Measurements from ENCODE around the gene RASSF6. TPM values are rescaled to one million over a fixed set of nuclear protein-coding genes. Genes with fewer than 3 reads are reported as not detected.

Gene RASSF6
- total RNA-seq, 2 experiments from 2014 or later = 48.3 to 62.2 TPM

DNA sequence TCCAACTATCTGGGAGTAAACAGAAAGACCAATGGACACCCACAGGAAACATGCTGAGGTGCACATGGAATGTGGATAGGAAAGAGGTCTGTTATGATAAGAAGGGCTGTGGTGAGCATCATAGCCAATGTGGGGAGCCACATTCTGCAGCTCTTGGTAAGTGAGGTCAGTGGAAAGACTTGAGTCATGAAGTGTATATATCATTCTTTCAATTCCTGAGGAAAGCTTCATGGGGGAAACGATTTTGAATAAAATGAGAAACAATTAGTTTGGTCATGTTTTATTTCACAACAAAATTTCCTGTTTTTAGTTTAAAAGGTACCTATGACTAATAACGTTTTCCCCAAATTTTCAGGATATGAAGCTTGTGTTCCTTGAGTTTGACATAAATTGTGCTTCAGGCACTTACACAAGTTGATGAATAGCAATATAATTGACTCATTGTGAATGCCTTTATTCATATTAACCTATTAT is 41.4 kb upstream of the RASSF6 start:
- Histone ChIP-seq H4K20me1 (ENCODE audit: insufficient read depth, low read length) (no peaks in the 10 kb centered on the region), H3K79me2 (ENCODE audit: insufficient read depth, low read depth, low read length) (no peaks in the 10 kb centered on the region), H3K9me3 (ENCODE audit: low read length) (no peaks in the 10 kb centered on the region), H3K4me3 (ENCODE audit: low read depth, low read length, poor library complexity, severe bottlenecking) (no peak overlapping the region), H3K4me1 (ENCODE audit: insufficient read depth, low read length, poor library complexity, severe bottlenecking) (peaks cover 7% of the 10 kb centered on the region), H3K36me3 (ENCODE audit: insufficient read depth, low read length) (no peaks in the 10 kb centered on the region), H3K4me2 (ENCODE audit: low read length) (no peak overlapping the region), H2AFZ (ENCODE audit: low read length) (peak overlapping the region; percentile 79; the same call in 1 of the 2 replicates), H3K9me2 (ENCODE audit: insufficient read depth, low read length) (no peaks in the 10 kb centered on the region), H3K27ac (ENCODE audit: low read depth, low read length, poor library complexity, severe bottlenecking) (no peak overlapping the region)
- ChIA-PET CTCF (ENCODE audit: unreplicated experiment) (interaction anchor here (1.1 kb wide), 1 partner anchor 86 kb away, joined by 4 read pairs; no protein-coding TSS in a partner anchor), POLR2A (interaction anchor here (0.6 to 0.9 kb wide), 7 partner anchors 8 to 98 kb away, joined by 3 to 5 read pairs (median 3); no protein-coding TSS in a partner anchor)
- no TSS peak for BruUV-seq (replicated peaks)
- DNase-seq (ENCODE audit: low spot score) = no peak
- TF ChIP-seq, protein P1, sequence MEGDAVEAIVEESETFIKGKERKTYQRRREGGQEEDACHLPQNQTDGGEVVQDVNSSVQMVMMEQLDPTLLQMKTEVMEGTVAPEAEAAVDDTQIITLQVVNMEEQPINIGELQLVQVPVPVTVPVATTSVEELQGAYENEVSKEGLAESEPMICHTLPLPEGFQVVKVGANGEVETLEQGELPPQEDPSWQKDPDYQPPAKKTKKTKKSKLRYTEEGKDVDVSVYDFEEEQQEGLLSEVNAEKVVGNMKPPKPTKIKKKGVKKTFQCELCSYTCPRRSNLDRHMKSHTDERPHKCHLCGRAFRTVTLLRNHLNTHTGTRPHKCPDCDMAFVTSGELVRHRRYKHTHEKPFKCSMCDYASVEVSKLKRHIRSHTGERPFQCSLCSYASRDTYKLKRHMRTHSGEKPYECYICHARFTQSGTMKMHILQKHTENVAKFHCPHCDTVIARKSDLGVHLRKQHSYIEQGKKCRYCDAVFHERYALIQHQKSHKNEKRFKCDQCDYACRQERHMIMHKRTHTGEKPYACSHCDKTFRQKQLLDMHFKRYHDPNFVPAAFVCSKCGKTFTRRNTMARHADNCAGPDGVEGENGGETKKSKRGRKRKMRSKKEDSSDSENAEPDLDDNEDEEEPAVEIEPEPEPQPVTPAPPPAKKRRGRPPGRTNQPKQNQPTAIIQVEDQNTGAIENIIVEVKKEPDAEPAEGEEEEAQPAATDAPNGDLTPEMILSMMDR (conservative IDR thresholded peaks at IDR 0.05; ENCODE audit: low read length) = no peak
- no peak for TF ChIP-seq EZH2phosphoT487 (IDR thresholded peaks at IDR 0.05; ENCODE audit: borderline replicate concordance, low read depth, low read length)
- intact Hi-C loops (cut with micrococcal nuclease; ENCODE audit: unreplicated experiment) = no loop called here

DNA sequence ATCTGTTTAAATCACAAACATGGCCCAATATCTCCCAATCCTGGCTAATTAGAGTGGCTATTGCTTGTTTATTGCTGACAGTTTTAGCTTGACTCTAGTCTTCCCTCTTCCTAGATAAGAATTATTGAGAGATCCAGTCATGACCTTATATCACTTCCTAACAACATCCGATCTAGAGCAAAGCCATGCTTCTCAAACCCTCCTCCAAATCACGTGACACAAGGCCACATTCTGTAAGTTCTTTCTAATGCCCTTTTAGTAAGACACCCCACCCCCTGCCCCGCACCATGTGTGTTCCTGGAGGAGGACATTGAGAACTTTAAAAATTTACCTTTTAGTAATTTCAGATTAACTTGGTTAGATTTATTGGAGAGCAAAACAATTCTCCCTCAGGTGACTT is 40.6 kb upstream of the RASSF6 start:
- POLR2A ChIA-PET = no interaction called here
- no peak for DNase-seq (ENCODE audit: low spot score)
- BruUV-seq (replicated peaks) = no TSS peak
- H3K79me2 ChIP-seq (ENCODE audit: insufficient read depth, low read depth, low read length) = no peaks in the 10 kb centered on the region
- no peaks in the 10 kb centered on the region for H3K36me3 ChIP-seq (ENCODE audit: insufficient read depth, low read length)
- TF ChIP-seq EZH2phosphoT487 (IDR thresholded peaks at IDR 0.05; ENCODE audit: borderline replicate concordance, low read depth, low read length) = no peak
- TF ChIP-seq, protein P1 (conservative IDR thresholded peaks at IDR 0.05; ENCODE audit: low read length) = no peak
- H2AFZ ChIP-seq (ENCODE audit: low read length) = no peak overlapping the region
- intact Hi-C loops (cut with micrococcal nuclease; ENCODE audit: unreplicated experiment) = no loop called here
- H3K4me1 ChIP-seq (ENCODE audit: insufficient read depth, low read length, poor library complexity, severe bottlenecking) = peaks cover 7% of the 10 kb centered on the region
- no peak overlapping the region for H3K27ac ChIP-seq (ENCODE audit: low read depth, low read length, poor library complexity, severe bottlenecking)
- H3K4me3 ChIP-seq (ENCODE audit: low read depth, low read length, poor library complexity, severe bottlenecking) = no peak overlapping the region
- CTCF ChIA-PET (ENCODE audit: unreplicated experiment) = interaction anchor here (0.9 kb wide), 1 partner anchor 86 kb away, joined by 3 read pairs; no protein-coding TSS in a partner anchor
- H3K9me2 ChIP-seq (ENCODE audit: insufficient read depth, low read length) = no peaks in the 10 kb centered on the region
- H3K9me3 ChIP-seq (ENCODE audit: low read length) = no peaks in the 10 kb centered on the region
- H4K20me1 ChIP-seq (ENCODE audit: insufficient read depth, low read length) = no peaks in the 10 kb centered on the region
- no peak overlapping the region for H3K4me2 ChIP-seq (ENCODE audit: low read length)

DNA sequence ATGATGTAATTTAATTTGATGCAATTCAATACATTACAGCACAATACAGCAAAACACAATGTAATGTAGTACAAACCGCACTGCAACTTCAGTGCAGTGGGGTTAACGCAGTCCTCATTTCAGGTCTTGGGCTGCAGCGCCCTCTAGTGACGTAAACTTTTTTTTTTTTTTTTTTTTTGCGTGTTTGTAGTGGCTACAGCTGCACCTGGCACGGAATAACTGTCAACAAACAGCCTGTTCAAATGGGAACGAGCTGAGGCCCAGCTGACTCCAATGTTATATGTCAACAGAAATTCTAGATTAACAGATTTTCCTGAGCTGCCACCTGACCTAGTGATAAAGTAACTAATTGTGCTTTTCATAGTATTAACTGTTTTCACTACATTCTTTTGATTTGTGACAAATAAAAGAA is 33.5 kb upstream of the RASSF6 start:
- H3K9me3 ChIP-seq (ENCODE audit: low read length) = peaks cover 10% of the 10 kb centered on the region; the same call in 1 of the 2 replicates
- ChIA-PET POLR2A (interaction anchor here (0.6 to 4.3 kb wide), 20 partner anchors 8 to 548 kb away, joined by 3 to 41 read pairs (median 4); partner anchors contain the start of gene RASSF6), CTCF (ENCODE audit: unreplicated experiment) (interaction anchor here (0.7 to 3.6 kb wide), 11 partner anchors 10 to 313 kb away, joined by 3 to 35 read pairs (median 5); no protein-coding TSS in a partner anchor)
- no peaks in the 10 kb centered on the region for H3K79me2 ChIP-seq (ENCODE audit: insufficient read depth, low read depth, low read length)
- TF ChIP-seq, protein P1 (conservative IDR thresholded peaks at IDR 0.05; ENCODE audit: low read length) = peak; percentile 90
- no peak for TF ChIP-seq EZH2phosphoT487 (IDR thresholded peaks at IDR 0.05; ENCODE audit: borderline replicate concordance, low read depth, low read length)
- peak overlapping the region; percentile 62 for H3K4me2 ChIP-seq (ENCODE audit: low read length)
- no peak overlapping the region for H3K4me3 ChIP-seq (ENCODE audit: low read depth, low read length, poor library complexity, severe bottlenecking)
- peaks cover 12% of the 10 kb centered on the region for H3K36me3 ChIP-seq (ENCODE audit: insufficient read depth, low read length)
- BruUV-seq (replicated peaks) = no TSS peak
- H3K27ac ChIP-seq (ENCODE audit: low read depth, low read length, poor library complexity, severe bottlenecking) = peak overlapping the region; percentile 74
- H3K9me2 ChIP-seq (ENCODE audit: insufficient read depth, low read length) = no peaks in the 10 kb centered on the region
- no peaks in the 10 kb centered on the region for H4K20me1 ChIP-seq (ENCODE audit: insufficient read depth, low read length)
- intact Hi-C loops (cut with micrococcal nuclease; ENCODE audit: unreplicated experiment) = loop anchor here (1.0 to 10.0 kb wide), 5 partner anchors 33 to 589 kb away; partner anchors contain the start of genes COX18 and RASSF6
- peak overlapping the region; percentile 77 for H2AFZ ChIP-seq (ENCODE audit: low read length)
- DNase-seq (ENCODE audit: low spot score) = peak; percentile 90
- peaks cover 50% of the 10 kb centered on the region for H3K4me1 ChIP-seq (ENCODE audit: insufficient read depth, low read length, poor library complexity, severe bottlenecking)
